SK-N-SH treated with all-trans-retinoic acid at 6 μM for 48 hours (cell line): Measurements from ENCODE around the gene ASTN2.

Source experiments
- ARNTL ChIP-seq: fragments of 450-650 bp; formaldehyde crosslinking; IDR thresholded peaks from 2 replicates; pipeline ENCODE4 v1.5.0; 2020; ENCODE audit warnings: low read depth, mild to moderate bottlenecking, moderate library complexity, borderline replicate concordance
- CREB5 ChIP-seq: fragments of 250-450 bp; sonication (Bioruptor Pico); IDR thresholded peaks from 2 replicates; pipeline ENCODE4 v1.5.1; 2020; ENCODE audit warnings: low read depth, mild to moderate bottlenecking, moderate library complexity
- GLIS3 ChIP-seq: fragments of 250-450 bp; sonication (Bioruptor Pico); IDR thresholded peaks from 2 replicates; pipeline ENCODE4 v1.5.0; 2020; ENCODE audit warnings: mild to moderate bottlenecking, moderate library complexity
- OSR1 ChIP-seq: fragments of 250-450 bp; sonication (Bioruptor Pico); IDR thresholded peaks from 2 replicates; pipeline ENCODE4 v1.8.0; 2022; ENCODE audit warnings: moderate library complexity, mild to moderate bottlenecking, inconsistent platforms
- PATZ1 ChIP-seq: fragments of 250-450 bp; sonication (Bioruptor Pico); IDR thresholded peaks from 2 replicates; pipeline ENCODE4 v1.8.0; 2020; ENCODE audit warnings: mild to moderate bottlenecking, moderate library complexity, borderline replicate concordance
- RARB ChIP-seq: fragments of 250-450 bp; sonication (Bioruptor Pico); IDR thresholded peaks from 2 replicates; pipeline ENCODE4 v1.8.0; 2021; ENCODE audit warnings: mild to moderate bottlenecking, moderate library complexity
- SNAI2 ChIP-seq: fragments of 250-450 bp; sonication (Bioruptor Pico); IDR thresholded peaks from 2 replicates; pipeline ENCODE4 v1.5.0; 2020; ENCODE audit warnings: mild to moderate bottlenecking, moderate library complexity
- TCF4 ChIP-seq: fragments of 250-450 bp; sonication (Bioruptor Pico); IDR thresholded peaks from 2 replicates; pipeline ENCODE4 v1.8.0; 2021; ENCODE audit warnings: mild to moderate bottlenecking, moderate library complexity, borderline replicate concordance
- TOX ChIP-seq: fragments of 250-450 bp; sonication (Bioruptor Pico); IDR thresholded peaks from 2 replicates; pipeline ENCODE4 v1.8.0; 2021; ENCODE audit warnings: mild to moderate bottlenecking, moderate library complexity, borderline replicate concordance

- TF ChIP-seq PATZ1 (no peak), ARNTL (CRISPR knock-in tag) (no peak), RARB (0 out of 2 replicates have a peak, but pooled peaks have one; percentile 58), OSR1 (no peak), GLIS3 (CRISPR knock-in tag) (no peak), SNAI2 (CRISPR knock-in tag) (no peak), TCF4 (CRISPR knock-in tag) (0 out of 2 replicates have a peak, but pooled peaks have one; percentile 18), CREB5 (CRISPR knock-in tag) (no peak), TOX (CRISPR knock-in tag) (peak; percentile 90)
These were observed 781.6 kb downstream of the ASTN2 start for GRCh38 chr9:116632990-116633838.
